ENCODE data around the gene AKT1S1.

The AKT1S1 gene

GRCh38 chr19:49887037-49887664, 10.0 kb upstream of the AKT1S1 start:
- TF ChIP-seq FOXP2 (optimal IDR thresholded peaks at IDR 0.05; ENCODE audit: borderline replicate concordance, extremely low read depth, extremely low read length, insufficient read depth) (no peak), TAF1 (IDR thresholded peaks at IDR 0.05; ENCODE audit: borderline replicate concordance, insufficient read depth, low read length) (no peak), POLR2AphosphoS5 (IDR thresholded peaks at IDR 0.05; ENCODE audit: low read depth, low read length) (0 out of 2 replicates have a peak, but pooled peaks have one; percentile 25), SIN3A (IDR thresholded peaks at IDR 0.05; ENCODE audit: borderline replicate concordance, insufficient read depth, low read length) (no peak)
- TF ChIP-seq, protein P1, sequence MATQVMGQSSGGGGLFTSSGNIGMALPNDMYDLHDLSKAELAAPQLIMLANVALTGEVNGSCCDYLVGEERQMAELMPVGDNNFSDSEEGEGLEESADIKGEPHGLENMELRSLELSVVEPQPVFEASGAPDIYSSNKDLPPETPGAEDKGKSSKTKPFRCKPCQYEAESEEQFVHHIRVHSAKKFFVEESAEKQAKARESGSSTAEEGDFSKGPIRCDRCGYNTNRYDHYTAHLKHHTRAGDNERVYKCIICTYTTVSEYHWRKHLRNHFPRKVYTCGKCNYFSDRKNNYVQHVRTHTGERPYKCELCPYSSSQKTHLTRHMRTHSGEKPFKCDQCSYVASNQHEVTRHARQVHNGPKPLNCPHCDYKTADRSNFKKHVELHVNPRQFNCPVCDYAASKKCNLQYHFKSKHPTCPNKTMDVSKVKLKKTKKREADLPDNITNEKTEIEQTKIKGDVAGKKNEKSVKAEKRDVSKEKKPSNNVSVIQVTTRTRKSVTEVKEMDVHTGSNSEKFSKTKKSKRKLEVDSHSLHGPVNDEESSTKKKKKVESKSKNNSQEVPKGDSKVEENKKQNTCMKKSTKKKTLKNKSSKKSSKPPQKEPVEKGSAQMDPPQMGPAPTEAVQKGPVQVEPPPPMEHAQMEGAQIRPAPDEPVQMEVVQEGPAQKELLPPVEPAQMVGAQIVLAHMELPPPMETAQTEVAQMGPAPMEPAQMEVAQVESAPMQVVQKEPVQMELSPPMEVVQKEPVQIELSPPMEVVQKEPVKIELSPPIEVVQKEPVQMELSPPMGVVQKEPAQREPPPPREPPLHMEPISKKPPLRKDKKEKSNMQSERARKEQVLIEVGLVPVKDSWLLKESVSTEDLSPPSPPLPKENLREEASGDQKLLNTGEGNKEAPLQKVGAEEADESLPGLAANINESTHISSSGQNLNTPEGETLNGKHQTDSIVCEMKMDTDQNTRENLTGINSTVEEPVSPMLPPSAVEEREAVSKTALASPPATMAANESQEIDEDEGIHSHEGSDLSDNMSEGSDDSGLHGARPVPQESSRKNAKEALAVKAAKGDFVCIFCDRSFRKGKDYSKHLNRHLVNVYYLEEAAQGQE (IDR thresholded peaks at IDR 0.05; ENCODE audit: insufficient read depth in 1 of 2, low read depth in 2 of 2, low read length in 2 of 2), result no peak

DNA sequence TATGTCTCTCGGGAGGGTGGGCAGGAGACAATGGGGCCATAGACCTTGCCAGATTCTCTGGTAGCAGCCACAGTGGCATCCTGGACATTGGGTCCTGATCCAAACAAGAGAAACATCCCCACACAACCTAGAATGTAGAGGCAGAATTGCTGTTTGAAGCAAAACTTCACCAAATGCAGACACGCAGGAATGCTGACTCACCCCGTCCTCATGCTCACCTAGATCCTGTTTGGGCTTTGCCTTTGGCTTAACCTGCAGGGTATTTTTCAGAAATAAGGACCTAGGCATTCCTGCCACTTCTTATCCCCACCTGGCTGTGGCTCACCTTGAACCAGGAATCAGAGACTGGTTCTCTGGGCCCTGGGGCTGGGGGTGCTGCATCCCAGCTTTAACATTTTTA, 7.6 kb upstream of the AKT1S1 start:
- TF ChIP-seq FOXP2 (optimal IDR thresholded peaks at IDR 0.05; ENCODE audit: borderline replicate concordance, extremely low read depth, extremely low read length, insufficient read depth) (no peak), SIN3A (IDR thresholded peaks at IDR 0.05; ENCODE audit: borderline replicate concordance, insufficient read depth, low read length) (no peak)

GRCh38 chr19:49884109-49884508, 7.0 kb upstream of the AKT1S1 start:
- TF ChIP-seq POLR2AphosphoS5 (IDR thresholded peaks at IDR 0.05; ENCODE audit: low read depth, low read length) (no peak), SIN3A (IDR thresholded peaks at IDR 0.05; ENCODE audit: borderline replicate concordance, insufficient read depth, low read length) (no peak), TAF1 (IDR thresholded peaks at IDR 0.05; ENCODE audit: borderline replicate concordance, insufficient read depth, low read length) (no peak), FOXP2 (optimal IDR thresholded peaks at IDR 0.05; ENCODE audit: borderline replicate concordance, extremely low read depth, extremely low read length, insufficient read depth) (no peak)
- TF ChIP-seq, protein P1 (IDR thresholded peaks at IDR 0.05; ENCODE audit: insufficient read depth in 1 of 2, low read depth in 2 of 2, low read length in 2 of 2), result no peak

DNA sequence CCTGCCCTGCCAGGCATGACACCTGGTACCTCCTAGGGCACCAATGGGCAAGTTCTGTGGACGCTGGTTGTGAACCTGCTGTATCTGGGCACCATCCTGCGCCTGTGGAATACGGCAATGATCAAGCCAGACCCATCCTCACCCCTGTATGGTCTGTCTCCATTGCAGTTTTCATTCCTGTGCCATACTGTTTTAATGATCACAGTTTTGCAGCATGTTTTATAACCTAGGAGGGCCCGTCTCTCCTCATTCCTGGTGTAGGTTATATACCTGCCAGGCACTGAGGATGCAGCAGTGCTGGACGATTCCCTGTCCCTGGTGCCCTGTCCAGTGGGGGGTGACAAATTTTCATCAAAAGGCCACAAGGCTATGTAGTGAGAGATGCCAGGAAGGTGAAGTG, 5.9 kb upstream of the AKT1S1 start:
- TF ChIP-seq SIN3A (IDR thresholded peaks at IDR 0.05; ENCODE audit: borderline replicate concordance, insufficient read depth, low read length) (no peak), FOXP2 (optimal IDR thresholded peaks at IDR 0.05; ENCODE audit: borderline replicate concordance, extremely low read depth, extremely low read length, insufficient read depth) (no peak), TAF1 (IDR thresholded peaks at IDR 0.05; ENCODE audit: borderline replicate concordance, insufficient read depth, low read length) (no peak), POLR2AphosphoS5 (IDR thresholded peaks at IDR 0.05; ENCODE audit: low read depth, low read length) (no peak)
- TF ChIP-seq, protein P1 (IDR thresholded peaks at IDR 0.05; ENCODE audit: insufficient read depth in 1 of 2, low read depth in 2 of 2, low read length in 2 of 2), result no peak

DNA sequence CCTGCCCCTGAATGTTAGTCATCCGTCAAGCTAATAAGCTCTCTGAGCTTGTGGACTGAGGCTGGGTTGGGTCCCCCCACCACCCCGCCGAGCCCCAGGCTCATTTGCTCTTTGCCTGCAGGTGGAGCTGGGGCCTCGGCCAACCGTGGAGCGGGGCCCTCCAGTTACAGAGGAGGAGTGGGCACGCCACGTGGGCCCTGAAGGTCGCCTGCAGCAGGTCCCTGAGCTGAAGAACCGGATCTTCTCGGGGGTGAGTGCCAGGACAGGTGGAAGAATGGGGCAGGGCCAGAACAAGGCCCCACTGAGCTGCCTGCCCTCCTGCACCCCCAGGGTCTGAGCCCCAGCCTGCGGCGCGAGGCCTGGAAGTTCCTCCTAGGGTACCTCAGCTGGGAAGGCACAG, 5.5 kb upstream of the AKT1S1 start:
- TF ChIP-seq, protein P1 (IDR thresholded peaks at IDR 0.05; ENCODE audit: insufficient read depth in 1 of 2, low read depth in 2 of 2, low read length in 2 of 2), result no peak
- TF ChIP-seq TAF1 (IDR thresholded peaks at IDR 0.05; ENCODE audit: borderline replicate concordance, insufficient read depth, low read length) (no peak), SIN3A (IDR thresholded peaks at IDR 0.05; ENCODE audit: borderline replicate concordance, insufficient read depth, low read length) (no peak), FOXP2 (optimal IDR thresholded peaks at IDR 0.05; ENCODE audit: borderline replicate concordance, extremely low read depth, extremely low read length, insufficient read depth) (no peak), POLR2AphosphoS5 (IDR thresholded peaks at IDR 0.05; ENCODE audit: low read depth, low read length) (no peak)

Measured in PFSK-1 (cell line).